Lung (tissue), 12 donors: ENCODE results near the gene ABCA12. TPM values are rescaled to one million over a fixed set of nuclear protein-coding genes. Genes with fewer than 3 reads are reported as not detected.
"Not testable (repeated sequence)": the region's sequence is repeated elsewhere in the genome, so short reads cannot be mapped to it uniquely, and the experiment has no call there.

ENCODE experiments used
- ATAC-seq: fragments of 200-7000 bp; cut with Tn5 transposase; one replicate; pipeline ENCODE4 v1.9.1; 2020; ENCODE audit warnings: moderate number of reproducible peaks; ENCODE audit not compliant: insufficient read depth, low FRiP score
- DNase-seq, 3 donors: peaks; one replicate each; pipeline ENCODE4 v3.0.0-alpha.2; 2013 to 2017
- H3K27ac ChIP-seq, 2 donors: one replicate each; pipeline ENCODE4 v1.5.1; 2013; ENCODE audit warnings: mild to moderate bottlenecking in 2 of 2, moderate library complexity in 2 of 2, control low read depth in 1 of 2, inconsistent platforms in 1 of 2, low read depth in 1 of 2, low read length in 1 of 2
- H3K27me3 ChIP-seq, 3 donors: one replicate each; pipeline ENCODE4 v1.5.1; 2013; ENCODE audit warnings: low read length in 2 of 3; ENCODE audit not compliant: control insufficient read depth in 3 of 3, insufficient read depth in 3 of 3
- H3K36me3 ChIP-seq, 4 donors: one replicate each; pipeline ENCODE4 v1.5.1; 2013; ENCODE audit warnings: low read length in 4 of 4, mild to moderate bottlenecking in 1 of 4, moderate library complexity in 1 of 4; ENCODE audit not compliant: control insufficient read depth in 4 of 4, insufficient read depth in 4 of 4
- H3K4me1 ChIP-seq, 5 donors: one replicate each; pipeline ENCODE4 v1.5.1; 2013; ENCODE audit warnings: low read length in 5 of 5, mild to moderate bottlenecking in 2 of 5, moderate library complexity in 1 of 5; ENCODE audit not compliant: control insufficient read depth in 5 of 5, insufficient read depth in 5 of 5
- H3K4me3 ChIP-seq: one replicate; pipeline ENCODE4 v1.5.1; 2013; ENCODE audit warnings: mild to moderate bottlenecking, control low read depth, moderate library complexity
- H3K9ac ChIP-seq, 2 donors: one replicate each; pipeline ENCODE4 v1.5.1; 2013; ENCODE audit warnings: low read length in 2 of 2, control low read depth in 1 of 2; ENCODE audit not compliant: insufficient read depth in 1 of 2
- H3K9me3 ChIP-seq, 4 donors: one replicate each; pipeline ENCODE4 v1.5.1; 2013; ENCODE audit warnings: low read length in 3 of 4, mild to moderate bottlenecking in 1 of 4, moderate library complexity in 1 of 4; ENCODE audit not compliant: control insufficient read depth in 4 of 4, insufficient read depth in 3 of 4
- CTCF ChIP-seq: IDR thresholded peaks from 2 replicates; pipeline ENCODE4 v1.5.1; 2012; ENCODE audit warnings: mild to moderate bottlenecking; ENCODE audit errors: control extremely low read depth, extremely low read depth
- WGBS, 2 donors: extraction: QIAGEN DNeasy Blood & Tissue Kit; methylation state at CpG; one replicate each; pipeline ENCODE4 v1.1.7; 2013; 5-methylcytosine and 5-hydroxymethylcytosine counted together
- polyA plus RNA-seq, 2 donors: library from polyadenylated mRNA; stranded (reverse); fragments of 200-250 nt; gene quantifications; one replicate each; pipeline ENCODE4 v1.2.1, GENCODE V29; 2013
- total RNA-seq, 2 donors: library from RNA; depleted of rRNA in 1 of 2; stranded (reverse); fragments of >200 nt in 1 of 2; gene quantifications; one replicate each; pipeline ENCODE4 v1.2.1, GENCODE V29; 2014 to 2021
- donor health status: control.
- donor health status: control.
- donor health status: Bipolar disorder and iron deficiency.
- donor health status: healthy.
- donor health status: DM: yes; HTN: yes; CAD: no.

Gene ABCA12
- total and polyA plus RNA-seq, 4 donors: 0.06 to 2.2 (median 0.19) TPM

DNA sequence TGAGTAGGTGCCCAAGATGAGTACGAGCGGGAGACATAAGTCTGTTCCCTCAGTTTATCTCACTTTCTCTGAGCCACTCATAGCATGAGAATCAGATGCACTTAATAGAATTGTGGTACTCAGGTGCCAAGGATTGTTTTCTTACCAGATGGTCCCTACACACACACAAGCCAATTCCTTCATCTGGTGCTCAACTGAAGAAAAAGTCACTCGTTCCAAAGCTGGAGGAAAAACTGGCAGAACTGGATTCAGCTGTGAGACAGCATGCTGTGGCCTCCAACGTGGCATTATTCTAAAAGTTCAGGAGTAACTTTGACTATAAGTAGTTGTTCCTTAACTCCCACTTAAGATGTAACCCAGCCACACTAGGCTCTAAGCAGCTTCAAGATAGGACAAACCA is 33.4 kb upstream of the ABCA12 start:
- no peak overlapping the region for H3K27ac ChIP-seq
- no peak overlapping the region for H3K4me3 ChIP-seq
- H3K36me3 ChIP-seq: no peaks in the 10 kb centered on the region
- H3K4me1 ChIP-seq: no peaks in the 10 kb centered on the region
- DNase-seq: peak in 1 of 3 donors; percentile 21
- H3K9ac ChIP-seq: no peak overlapping the region
- no peak for TF ChIP-seq CTCF
- ATAC-seq: no peak
- 73 to 85% methylated on average over 4 of the region's 4 CpGs for WGBS, 2 donors
- peaks cover 0 to 3% (median 0%) of the 10 kb centered on the region in 4 donors for H3K9me3 ChIP-seq
- H3K27me3 ChIP-seq: no peaks in the 10 kb centered on the region

DNA sequence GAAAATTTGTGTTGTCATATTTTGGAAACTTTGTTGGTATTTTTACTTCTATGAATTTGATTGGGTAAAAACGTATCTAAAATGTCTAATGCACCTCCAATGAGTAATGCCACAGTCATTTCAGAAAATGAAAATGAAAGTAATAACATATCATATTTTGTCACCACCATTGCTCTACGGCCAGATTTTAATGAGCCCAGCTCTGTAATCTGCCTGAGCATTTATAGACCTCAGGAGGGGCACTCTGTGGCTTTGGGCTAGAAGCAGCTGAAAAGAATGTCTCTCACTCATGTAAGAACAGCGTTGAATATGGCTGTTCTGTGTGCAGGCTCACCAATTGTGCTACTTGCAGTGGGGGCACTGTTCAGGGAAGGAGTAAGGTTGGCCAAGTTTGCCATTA is 32.7 kb upstream of the ABCA12 start:
- Histone ChIP-seq H3K4me1 (no peaks in the 10 kb centered on the region), H3K27me3 (no peaks in the 10 kb centered on the region), H3K27ac (no peak overlapping the region), H3K9ac (no peak overlapping the region), H3K9me3 (peaks cover 0 to 3% (median 0%) of the 10 kb centered on the region in 4 donors), H3K4me3 (no peak overlapping the region), H3K36me3 (no peaks in the 10 kb centered on the region)
- TF ChIP-seq CTCF: no peak
- ATAC-seq (peak; percentile 19), DNase-seq (peak in 2 of 3 donors; percentile 1 to 12)
- WGBS, 2 donors: 32 to 52% methylated on average over 3 of the region's 3 CpGs

DNA sequence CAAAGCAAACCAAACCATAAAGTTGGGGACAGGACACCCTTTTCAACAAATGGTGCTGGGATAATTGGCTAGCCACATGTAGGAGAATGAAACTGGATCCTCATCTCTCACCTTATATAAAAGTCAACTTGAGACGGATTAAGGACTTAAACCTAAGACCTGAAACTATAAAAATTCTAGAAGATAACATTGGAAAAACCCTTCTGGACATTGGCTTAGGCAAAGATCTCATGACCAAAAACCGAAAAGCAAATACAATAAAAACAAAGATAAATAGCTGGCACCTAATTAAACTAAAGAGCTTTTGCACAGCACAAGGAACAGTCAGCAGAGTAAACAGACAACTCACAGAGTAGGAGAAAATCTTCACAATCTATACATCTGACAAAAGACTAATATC is 28.1 kb upstream of the ABCA12 start:
- not testable (repeated sequence) for H3K9ac ChIP-seq, H3K9me3 ChIP-seq, H3K27ac ChIP-seq, ATAC-seq, H3K4me3 ChIP-seq, H3K27me3 ChIP-seq, H3K36me3 ChIP-seq, DNase-seq, H3K4me1 ChIP-seq
- 82 to 95% methylated on average over 2 of the region's 2 CpGs for whole genome bisulfite sequencing, 2 donors

DNA sequence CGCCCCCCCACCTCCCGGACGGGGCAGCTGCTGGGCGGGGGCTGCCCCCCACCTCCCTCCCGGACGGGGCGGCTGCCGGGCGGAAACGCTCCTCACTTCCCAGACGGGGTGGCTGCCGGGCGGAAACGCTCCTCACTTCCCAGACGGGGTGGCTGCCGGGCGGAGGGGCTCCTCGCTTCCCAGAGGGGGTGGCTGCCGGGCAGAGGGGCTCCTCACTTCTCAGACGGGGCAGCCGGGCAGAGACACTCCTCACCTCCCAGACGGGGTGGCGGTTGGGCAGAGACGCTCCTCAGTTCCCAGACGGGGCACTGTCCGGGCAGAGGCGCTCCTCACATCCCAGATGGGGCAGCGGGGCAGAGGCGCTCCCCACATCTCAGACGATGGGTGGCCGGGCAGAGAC is 24.9 kb upstream of the ABCA12 start:
- not testable (repeated sequence) for H3K9ac ChIP-seq, ATAC-seq, DNase-seq, H3K9me3 ChIP-seq, H3K27ac ChIP-seq, H3K4me3 ChIP-seq, H3K27me3 ChIP-seq, H3K36me3 ChIP-seq, H3K4me1 ChIP-seq
- WGBS, 2 donors: 94 to 96% methylated on average over 21 to 31 of the region's 31 CpGs

GRCh38 chr2:215161301-215161829 is 22.9 kb upstream of the ABCA12 start:
- H3K36me3 ChIP-seq: no peaks in the 10 kb centered on the region
- ATAC-seq (no peak), DNase-seq (no peak)
- no peak overlapping the region for H3K9ac ChIP-seq
- H3K4me3 ChIP-seq: no peak overlapping the region
- no peak overlapping the region for H3K27ac ChIP-seq
- WGBS, 2 donors: 88 to 93% methylated on average over 8 of the region's 8 CpGs
- no peaks in the 10 kb centered on the region for H3K4me1 ChIP-seq
- TF ChIP-seq CTCF: no peak
- H3K27me3 ChIP-seq: no peaks in the 10 kb centered on the region
- H3K9me3 ChIP-seq: peaks cover 0 to 7% (median 0%) of the 10 kb centered on the region in 4 donors
